IMR-90 (cell line): ENCODE measurements around the gene ACER1. TPM values are rescaled to one million over a fixed set of nuclear protein-coding genes. Genes with fewer than 3 reads are reported as not detected.

Experiments
- ATAC-seq: fragments of 200-7000 bp; cut with Tn5 transposase; 2 replicates; pipeline ENCODE4 v1.9.1; 2020; ENCODE audit warnings: low read depth, mild to moderate bottlenecking, moderate library complexity
- BruUV-seq: library from RNA; stranded (reverse); fragments of 400-500 nt; replicated peaks from 2 replicates; lab custom pipeline; 2021; lab: Mats Ljungman, UMichigan
- CTCF ChIA-PET: fragments of 300-600 bp; formaldehyde crosslinking; extraction: SDS; loops from one replicate; lab custom pipeline; 2021; ENCODE audit warnings: antibody characterized with exemption; lab: Yijun Ruan, JAX
- POLR2A ChIA-PET: fragments of 300-600 bp; sonication (Branson Sonifier 250); formaldehyde crosslinking; loops from one replicate; lab custom pipeline; 2022; ENCODE audit warnings: antibody characterized with exemption; ENCODE audit not compliant: unreplicated experiment; lab: Charles Lee
- DNase-seq: peaks from one replicate; pipeline ENCODE4 v3.0.0; 2013
- H2AFZ ChIP-seq: replicated peaks from 2 replicates; pipeline ENCODE3; 2013; ENCODE audit warnings: low read length, mild to moderate bottlenecking; ENCODE audit not compliant: poor library complexity
- H2AK5ac ChIP-seq: 2 replicates; pipeline ENCODE4 v1.6.1; 2013; ENCODE audit warnings: low read depth, low read length, inconsistent platforms
- H2AK9ac ChIP-seq: replicated peaks from 2 replicates; pipeline ENCODE3; 2013; ENCODE audit warnings: mild to moderate bottlenecking, low read depth, low read length, moderate library complexity; ENCODE audit not compliant: poor library complexity
- H2BK120ac ChIP-seq: 2 replicates; pipeline ENCODE4 v1.6.1; 2013; ENCODE audit warnings: low read depth, low read length, inconsistent platforms
- H2BK15ac ChIP-seq: 3 replicates; pipeline ENCODE4 v1.6.1; 2013; ENCODE audit warnings: low read depth, low read length, inconsistent platforms
- H2BK20ac ChIP-seq: 2 replicates; pipeline ENCODE4 v1.6.1; 2013; ENCODE audit warnings: low read depth, mild to moderate bottlenecking, inconsistent platforms, low read length, moderate library complexity
- H2BK5ac ChIP-seq: 2 replicates; pipeline ENCODE4 v1.6.1; 2013; ENCODE audit warnings: mild to moderate bottlenecking, low read depth, low read length, inconsistent platforms; ENCODE audit not compliant: poor library complexity, severe bottlenecking
- H3K14ac ChIP-seq: replicated peaks from 2 replicates; pipeline ENCODE4 v1.6.1; 2013; ENCODE audit warnings: low read depth, low read length, inconsistent platforms
- H3K18ac ChIP-seq: 2 replicates; pipeline ENCODE4 v1.6.1; 2013; ENCODE audit warnings: low read depth, low read length, control low read depth
- H3K23ac ChIP-seq: 2 replicates; pipeline ENCODE4 v1.6.1; 2013; ENCODE audit warnings: low read depth, low read length, inconsistent platforms
- H3K27ac ChIP-seq: 2 replicates; pipeline ENCODE4 v1.5.1; 2013; ENCODE audit warnings: mild to moderate bottlenecking, control low read depth, low read length; ENCODE audit not compliant: insufficient read depth
- H3K27me3 ChIP-seq: 2 replicates; pipeline ENCODE4 v1.6.1; 2013; ENCODE audit warnings: low read length; ENCODE audit not compliant: control insufficient read depth, insufficient read depth
- H3K36me3 ChIP-seq: 2 replicates; pipeline ENCODE4 v1.6.1; 2013; ENCODE audit warnings: low read length, mixed read lengths; ENCODE audit not compliant: control insufficient read depth, insufficient read depth
- H3K4ac ChIP-seq: 2 replicates; pipeline ENCODE4 v1.6.1; 2013; ENCODE audit warnings: low read depth, low read length, inconsistent platforms
- H3K4me1 ChIP-seq: 2 replicates; pipeline ENCODE4 v1.6.1; 2013; ENCODE audit warnings: low read length, mixed read lengths; ENCODE audit not compliant: control insufficient read depth, insufficient read depth
- H3K4me2 ChIP-seq: 2 replicates; pipeline ENCODE4 v1.6.1; 2013; ENCODE audit warnings: low read depth, mild to moderate bottlenecking, control low read depth, low read length, moderate library complexity
- H3K4me3 ChIP-seq: 2 replicates; pipeline ENCODE4 v1.5.1; 2013; ENCODE audit warnings: low read depth, mild to moderate bottlenecking, control low read depth, low read length, moderate library complexity; ENCODE audit not compliant: insufficient read depth
- H3K56ac ChIP-seq: 2 replicates; pipeline ENCODE4 v1.6.1; 2013; ENCODE audit warnings: low read length, inconsistent platforms; ENCODE audit not compliant: insufficient read depth; ENCODE audit errors: extremely low read depth
- H3K79me1 ChIP-seq, 2 experiments: 2 replicates each; pipeline ENCODE4 v1.6.1; 2013; ENCODE audit warnings: low read length in 2 of 2, inconsistent platforms in 1 of 2, low read depth in 1 of 2
- H3K9ac ChIP-seq: 2 replicates; pipeline ENCODE4 v1.6.1; 2013; ENCODE audit warnings: low read depth, low read length, control low read depth
- H3K9me1 ChIP-seq: 2 replicates; pipeline ENCODE4 v1.6.1; 2013; ENCODE audit warnings: low read length, inconsistent platforms; ENCODE audit not compliant: insufficient read depth
- H3K9me3 ChIP-seq: 2 replicates; pipeline ENCODE4 v1.6.1; 2013; ENCODE audit warnings: low read length; ENCODE audit not compliant: control insufficient read depth, insufficient read depth
- H4K20me1 ChIP-seq: 2 replicates; pipeline ENCODE4 v1.6.1; 2013; ENCODE audit warnings: low read length, inconsistent platforms; ENCODE audit not compliant: insufficient read depth
- H4K5ac ChIP-seq: 2 replicates; pipeline ENCODE4 v1.6.1; 2013; ENCODE audit warnings: mild to moderate bottlenecking, low read depth, low read length, control low read depth
- H4K8ac ChIP-seq, 2 experiments: 2 replicates each; pipeline ENCODE4 v1.6.1; 2013; ENCODE audit warnings: low read depth in 2 of 2, low read length in 2 of 2, control low read depth in 1 of 2, inconsistent platforms in 1 of 2
- H4K91ac ChIP-seq: 2 replicates; pipeline ENCODE4 v1.6.1; 2013; ENCODE audit warnings: low read depth, low read length, inconsistent platforms; ENCODE audit not compliant: insufficient read depth
- FOS ChIP-seq: fragments of 150-350 bp; IDR thresholded peaks from 2 replicates; pipeline ENCODE4 v1.6.1; 2016; ENCODE audit warnings: low read depth, low read length
- WGBS, 2 experiments: methylation state at CpG; one replicate each; pipeline versions ENCODE4 v1.1.5 to v1.1.7; 2013; ENCODE audit warnings: missing lambda C conversion rate in 2 of 2; ENCODE audit not compliant: insufficient read length in 1 of 2; ENCODE audit errors: extremely low coverage in 2 of 2; 5-methylcytosine and 5-hydroxymethylcytosine counted together
- dilution Hi-C: fragments of 300-500 bp; cut with HindIII; formaldehyde crosslinking; loops from one replicate; pipeline ENCODE4 v1.14.3; 2018; ENCODE audit warnings: low sequenced_read_pairs; ENCODE audit not compliant: unreplicated experiment
- in situ Hi-C: fragments of 300-500 bp; cut with MboI; formaldehyde crosslinking; loops from 3 replicates; pipeline ENCODE4 v1.14.3; 2019; ENCODE audit warnings: low sequenced_read_pairs, inconsistent platforms, mixed read lengths
- intact Hi-C: fragments of 100-400 bp; cut with micrococcal nuclease; formaldehyde crosslinking; loops from 2 replicates; pipeline ENCODE4 v1.10.0; 2022
- polyA plus RNA-seq, 3 experiments: library from polyadenylated mRNA; depleted of rRNA; stranded (reverse); fragments of >200 nt; gene quantifications; 2 replicates each; pipeline ENCODE4 v1.2.3, GENCODE V29; 2012; ENCODE audit warnings: low replicate concordance in 1 of 3
- total RNA-seq: library from RNA; depleted of rRNA; stranded (reverse); fragments of >200 nt; gene quantifications from 2 replicates; pipeline ENCODE4 v1.2.3, GENCODE V29; 2012

ACER1 gene
- total and polyA plus RNA-seq, 2 of the 4 experiments (the other 2 are of a cell fraction): not detected

DNA sequence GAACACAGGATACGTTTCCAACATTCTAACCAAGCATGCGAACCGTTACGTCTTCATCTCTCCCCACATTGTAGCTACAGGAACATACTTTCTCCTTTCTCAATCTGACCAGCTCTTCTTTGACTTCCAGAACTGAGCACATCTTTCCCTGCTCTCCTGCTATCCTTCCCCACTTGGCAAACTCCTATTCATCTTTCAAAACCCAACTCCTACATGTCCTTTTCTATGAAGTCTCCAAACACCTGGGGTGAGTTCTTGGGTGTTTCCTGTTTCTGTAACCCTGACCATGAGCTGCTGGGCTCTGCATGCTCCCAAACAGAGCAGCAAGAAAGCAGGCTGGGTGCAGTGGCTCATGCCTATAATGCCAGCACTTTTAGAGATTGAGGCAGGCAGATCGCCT is 6.6 kb downstream of the ACER1 start:
- dilution Hi-C loops (no loop called here), intact Hi-C loops (no loop called here), in situ Hi-C loops (no loop called here)
- POLR2A ChIA-PET: no interaction called here
- CTCF ChIA-PET: interaction anchor here (0.7 kb wide), 1 partner anchor 27 kb away, joined by 3 read pairs; no protein-coding TSS in a partner anchor
- Histone ChIP-seq H3K79me1 (no peaks in the 10 kb centered on the region), H2BK5ac (no peak overlapping the region), H2BK15ac (no peak overlapping the region), H3K14ac (no peak overlapping the region), H4K20me1 (no peaks in the 10 kb centered on the region), H4K91ac (no peak overlapping the region), H2AK5ac (no peak overlapping the region), H4K8ac (no peak overlapping the region), H2BK120ac (no peak overlapping the region), H3K56ac (no peak overlapping the region), H3K27me3 (peaks cover 6% of the 10 kb centered on the region), H2AK9ac (no peak overlapping the region), H3K4me3 (no peak overlapping the region), H3K27ac (no peak overlapping the region), H2AFZ (no peak overlapping the region), H3K36me3 (no peaks in the 10 kb centered on the region), H3K9me1 (no peaks in the 10 kb centered on the region), H3K4me1 (no peaks in the 10 kb centered on the region), H3K9ac (no peak overlapping the region), H3K18ac (no peak overlapping the region), H3K9me3 (no peaks in the 10 kb centered on the region), H2BK20ac (no peak overlapping the region), H4K5ac (no peak overlapping the region), H3K4me2 (no peak overlapping the region), H3K4ac (no peak overlapping the region), H3K23ac (no peak overlapping the region)
- WGBS, 2 experiments: 61% methylated on average over 3 of the region's 5 CpGs; no CpG with 5 or more reads in 1 of the 2 experiments
- DNase-seq (no peak), ATAC-seq (no peak)
- BruUV-seq: no TSS peak
- no peak for TF ChIP-seq FOS
